Liver (tissue), 3 donors: ENCODE measurements around the gene CAMSAP2.

Source experiments
- EGR1 ChIP-seq, 2 donors: IDR thresholded peaks; 2 replicates each; pipeline ENCODE4 v1.6.1; 2016 to 2018; ENCODE audit warnings: antibody characterized with exemption in 2 of 2, low read depth in 2 of 2
- GABPA ChIP-seq, 2 donors: IDR thresholded peaks in 1 of 2; conservative IDR thresholded peaks in 1 of 2; 2 replicates each; pipeline ENCODE4 v1.6.1; 2016; ENCODE audit warnings: antibody characterized with exemption in 2 of 2, mild to moderate bottlenecking in 1 of 2, moderate library complexity in 1 of 2
- HNF4G ChIP-seq: IDR thresholded peaks from 2 replicates; pipeline ENCODE4 v1.6.1; 2016; ENCODE audit warnings: antibody characterized with exemption
- JUND ChIP-seq, 2 donors: IDR thresholded peaks; 2 replicates each; pipeline ENCODE4 v1.6.1; 2016; ENCODE audit warnings: antibody characterized with exemption in 2 of 2
- NR2F2 ChIP-seq: IDR thresholded peaks from 2 replicates; pipeline ENCODE4 v1.6.1; 2016; ENCODE audit warnings: antibody characterized with exemption
- RAD21 ChIP-seq, 2 donors: IDR thresholded peaks; 2 replicates each; pipeline ENCODE4 v1.6.1; 2016; ENCODE audit warnings: antibody characterized with exemption in 2 of 2, mild to moderate bottlenecking in 2 of 2
- SP1 ChIP-seq: IDR thresholded peaks from 2 replicates; pipeline ENCODE4 v1.6.1; 2018; ENCODE audit warnings: antibody characterized with exemption, mild to moderate bottlenecking
- YY1 ChIP-seq: IDR thresholded peaks from 2 replicates; pipeline ENCODE4 v1.6.1; 2016; ENCODE audit warnings: antibody characterized with exemption, mild to moderate bottlenecking
- TF ChIP-seq, protein P1 (sequence below): fragments of 150-350 bp; IDR thresholded peaks from 2 replicates; pipeline ENCODE4 v1.5.1; 2017; ENCODE audit warnings: improper control_type of control experiment, low read depth, low read length; ENCODE audit not compliant: missing input control
- TF ChIP-seq, protein P2 (sequence below): IDR thresholded peaks from 2 replicates; pipeline ENCODE4 v1.6.1; 2016; ENCODE audit warnings: antibody characterized with exemption
- donor health status: healthy.
- donor health status: healthy.

DNA sequence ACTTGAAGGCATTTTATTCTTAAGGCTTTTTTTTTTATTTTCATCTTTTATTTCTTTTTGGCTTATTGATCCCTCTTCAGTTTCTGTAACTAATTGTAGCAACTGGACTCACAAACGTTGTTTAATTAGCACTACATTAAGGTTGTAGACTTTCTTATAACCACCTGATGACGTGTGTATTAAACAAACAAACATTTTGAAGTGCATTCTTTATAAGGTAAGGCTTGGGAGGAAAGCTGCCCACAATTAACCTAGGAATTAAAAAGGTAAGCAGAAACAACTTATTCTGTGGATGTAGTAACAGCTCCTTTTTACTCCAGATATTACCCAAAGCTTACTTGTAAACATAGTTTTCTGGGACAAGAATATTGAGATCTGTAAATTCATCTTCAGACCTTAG, 55.0 kb downstream of the CAMSAP2 start:
- TF ChIP-seq, protein P1, sequence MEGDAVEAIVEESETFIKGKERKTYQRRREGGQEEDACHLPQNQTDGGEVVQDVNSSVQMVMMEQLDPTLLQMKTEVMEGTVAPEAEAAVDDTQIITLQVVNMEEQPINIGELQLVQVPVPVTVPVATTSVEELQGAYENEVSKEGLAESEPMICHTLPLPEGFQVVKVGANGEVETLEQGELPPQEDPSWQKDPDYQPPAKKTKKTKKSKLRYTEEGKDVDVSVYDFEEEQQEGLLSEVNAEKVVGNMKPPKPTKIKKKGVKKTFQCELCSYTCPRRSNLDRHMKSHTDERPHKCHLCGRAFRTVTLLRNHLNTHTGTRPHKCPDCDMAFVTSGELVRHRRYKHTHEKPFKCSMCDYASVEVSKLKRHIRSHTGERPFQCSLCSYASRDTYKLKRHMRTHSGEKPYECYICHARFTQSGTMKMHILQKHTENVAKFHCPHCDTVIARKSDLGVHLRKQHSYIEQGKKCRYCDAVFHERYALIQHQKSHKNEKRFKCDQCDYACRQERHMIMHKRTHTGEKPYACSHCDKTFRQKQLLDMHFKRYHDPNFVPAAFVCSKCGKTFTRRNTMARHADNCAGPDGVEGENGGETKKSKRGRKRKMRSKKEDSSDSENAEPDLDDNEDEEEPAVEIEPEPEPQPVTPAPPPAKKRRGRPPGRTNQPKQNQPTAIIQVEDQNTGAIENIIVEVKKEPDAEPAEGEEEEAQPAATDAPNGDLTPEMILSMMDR, result no peak
- TF ChIP-seq RAD21 (IDR thresholded peaks at IDR 0.05) (no peak), HNF4G (no peak), EGR1 (IDR thresholded peaks at IDR 0.05; ENCODE audit: low read depth in 2 of 2) (no peak), YY1 (no peak), NR2F2 (no peak), JUND (IDR thresholded peaks at IDR 0.05) (no peak), GABPA (IDR thresholded peaks at IDR 0.05 in 1 of 2, conservative IDR thresholded peaks at IDR 0.05 in 1 of 2) (no peak), SP1 (no peak)
- TF ChIP-seq, protein P2, sequence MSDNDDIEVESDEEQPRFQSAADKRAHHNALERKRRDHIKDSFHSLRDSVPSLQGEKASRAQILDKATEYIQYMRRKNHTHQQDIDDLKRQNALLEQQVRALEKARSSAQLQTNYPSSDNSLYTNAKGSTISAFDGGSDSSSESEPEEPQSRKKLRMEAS, result no peak
